ENCODE data around the gene TSPAN7.
A peak's percentile ranks its signal among the peaks of the same experiment; 100 is the strongest.

TSPAN7 gene

DNA sequence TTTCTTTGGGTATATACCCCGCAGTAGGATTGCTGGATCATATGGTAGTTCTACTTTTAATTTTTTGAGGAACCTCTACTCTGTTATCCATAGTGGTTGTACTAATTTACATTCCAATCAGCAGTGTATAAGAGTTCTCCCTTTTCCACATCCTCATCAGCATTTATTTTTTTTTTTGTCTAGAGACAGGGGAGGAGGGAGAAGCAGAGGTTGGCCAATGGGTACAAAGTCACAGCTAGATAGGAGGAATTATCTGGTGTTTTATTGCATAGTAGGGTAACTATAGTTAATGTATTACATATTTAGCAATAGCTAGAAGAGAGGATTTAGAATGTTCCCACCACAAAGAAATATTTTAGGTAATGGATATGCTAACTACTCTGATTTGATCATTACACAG is 107.4 kb downstream of the TSPAN7 start:
- Mint-ChIP-seq H3K9me3 (no peaks in the 10 kb centered on the region), H3K4me1 (peaks cover 3% of the 10 kb centered on the region), H3K27ac (no peak overlapping the region), H3K27me3 (no peaks in the 10 kb centered on the region), H3K36me3 (no peaks in the 10 kb centered on the region), H3K4me3 (no peak overlapping the region)
- CTCF ChIA-PET, result no interaction called here
- no peak for DNase-seq

DNA sequence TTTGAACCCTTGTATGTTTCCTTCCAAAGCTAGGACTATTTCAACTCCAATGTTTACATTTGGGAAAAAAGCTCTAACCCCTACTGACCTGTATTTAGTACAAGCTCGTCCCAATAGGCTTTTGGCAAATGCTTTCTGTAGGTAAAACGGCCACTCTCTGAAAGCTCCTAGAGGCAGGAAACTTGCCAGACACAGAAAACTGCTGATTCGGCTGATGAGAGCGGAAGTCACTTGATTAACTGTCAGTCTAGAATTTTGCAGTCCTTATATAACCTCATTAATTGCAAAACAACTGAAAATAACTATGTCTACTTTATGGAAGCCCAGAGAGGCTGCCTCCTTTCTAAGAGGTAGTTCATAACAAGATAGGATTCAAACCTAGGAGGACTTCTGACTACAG is 108.1 kb downstream of the TSPAN7 start:
- CTCF ChIA-PET, result interaction anchor here (0.7 kb wide), 1 partner anchor 455 kb away, joined by 3 read pairs; no protein-coding TSS in a partner anchor
- DNase-seq, result no peak

DNA sequence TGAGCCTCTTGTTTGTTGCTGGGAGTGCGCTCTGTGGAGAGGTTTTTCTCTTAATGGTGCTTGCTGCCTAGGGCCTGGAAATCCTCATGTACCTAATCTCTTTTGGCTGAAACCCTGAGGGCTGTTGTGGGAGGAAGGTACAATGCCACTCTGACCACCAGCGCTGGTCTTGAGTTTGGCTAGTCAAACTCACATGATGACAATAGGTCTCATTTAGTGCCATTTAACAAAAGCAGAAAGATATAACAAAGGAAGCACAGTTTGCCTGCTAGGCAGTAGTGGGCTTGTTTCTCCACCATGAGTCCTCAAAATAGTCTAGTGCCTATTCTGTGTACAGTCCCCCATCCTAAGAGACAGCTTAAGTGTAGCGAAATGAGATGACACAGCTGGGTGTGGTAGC is 111.3 kb downstream of the TSPAN7 start:
- no peaks in the 10 kb centered on the region for H3K27me3 Mint-ChIP-seq
- CTCF ChIA-PET, result no interaction called here
- no peak overlapping the region for H3K27ac Mint-ChIP-seq
- peaks cover 3% of the 10 kb centered on the region for H3K4me1 Mint-ChIP-seq
- H3K36me3 Mint-ChIP-seq, result no peaks in the 10 kb centered on the region
- DNase-seq, result no peak
- H3K4me3 Mint-ChIP-seq, result no peak overlapping the region
- H3K9me3 Mint-ChIP-seq, result no peaks in the 10 kb centered on the region

More for the DNA sequence above, 108.1 kb downstream of the TSPAN7 start:
- Mint-ChIP-seq H3K27ac (no peak overlapping the region), H3K4me3 (no peak overlapping the region), H3K9me3 (no peaks in the 10 kb centered on the region), H3K27me3 (no peaks in the 10 kb centered on the region), H3K4me1 (peaks cover 3% of the 10 kb centered on the region), H3K36me3 (no peaks in the 10 kb centered on the region)

DNA sequence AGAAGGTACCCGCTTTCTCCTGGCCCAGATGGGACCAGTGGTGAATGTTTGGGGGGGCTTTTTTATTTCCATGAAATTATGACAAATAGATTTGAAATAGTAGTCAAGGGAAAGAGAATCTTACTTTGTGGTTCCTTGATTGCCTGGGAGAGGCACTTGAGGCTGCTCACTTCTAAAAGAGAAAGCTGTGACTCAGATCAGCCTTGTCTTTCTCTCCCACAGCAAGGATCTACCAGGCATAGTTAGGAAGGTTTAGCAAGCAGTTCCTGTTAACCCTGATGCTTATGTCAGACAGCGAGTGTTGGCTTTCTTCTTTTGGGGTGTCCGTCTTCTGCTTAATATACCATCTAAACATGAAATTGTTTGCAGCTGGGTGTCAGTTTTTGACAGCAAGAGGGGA is 114.5 kb downstream of the TSPAN7 start:
- no peak for DNase-seq
- H3K27ac Mint-ChIP-seq, result no peak overlapping the region
- CTCF ChIA-PET, result no interaction called here
- no peaks in the 10 kb centered on the region for H3K9me3 Mint-ChIP-seq
- H3K4me3 Mint-ChIP-seq, result no peak overlapping the region
- no peaks in the 10 kb centered on the region for H3K36me3 Mint-ChIP-seq
- no peaks in the 10 kb centered on the region for H3K4me1 Mint-ChIP-seq
- H3K27me3 Mint-ChIP-seq, result peaks cover 7% of the 10 kb centered on the region

DNA sequence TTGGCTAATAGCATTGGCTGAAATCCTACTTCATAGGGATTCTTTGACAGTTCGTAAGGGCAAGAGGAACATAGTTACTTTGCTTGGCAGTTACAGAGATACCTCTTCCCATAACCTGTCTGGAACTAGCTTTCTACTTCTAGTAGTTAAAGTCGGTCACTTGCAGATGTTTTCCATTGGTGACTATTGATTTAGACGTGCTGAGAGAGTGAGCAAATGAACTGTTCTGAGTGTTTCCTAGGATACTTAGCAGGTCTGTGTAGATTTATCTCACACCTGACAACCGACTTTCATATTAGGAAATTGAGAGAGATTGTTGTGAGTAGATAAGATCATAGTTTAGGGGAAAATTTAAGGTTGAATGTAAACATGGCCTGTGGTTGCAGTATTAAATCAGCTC is 116.8 kb downstream of the TSPAN7 start:
- no peaks in the 10 kb centered on the region for H3K9me3 Mint-ChIP-seq
- H3K4me1 Mint-ChIP-seq, result no peaks in the 10 kb centered on the region
- no peak overlapping the region for H3K4me3 Mint-ChIP-seq
- peaks cover 7% of the 10 kb centered on the region for H3K27me3 Mint-ChIP-seq
- CTCF ChIA-PET, result interaction anchor here (0.6 kb wide), 1 partner anchor 10 kb away, joined by 3 read pairs; no protein-coding TSS in a partner anchor
- no peak for DNase-seq
- no peaks in the 10 kb centered on the region for H3K36me3 Mint-ChIP-seq
- H3K27ac Mint-ChIP-seq, result no peak overlapping the region

DNA sequence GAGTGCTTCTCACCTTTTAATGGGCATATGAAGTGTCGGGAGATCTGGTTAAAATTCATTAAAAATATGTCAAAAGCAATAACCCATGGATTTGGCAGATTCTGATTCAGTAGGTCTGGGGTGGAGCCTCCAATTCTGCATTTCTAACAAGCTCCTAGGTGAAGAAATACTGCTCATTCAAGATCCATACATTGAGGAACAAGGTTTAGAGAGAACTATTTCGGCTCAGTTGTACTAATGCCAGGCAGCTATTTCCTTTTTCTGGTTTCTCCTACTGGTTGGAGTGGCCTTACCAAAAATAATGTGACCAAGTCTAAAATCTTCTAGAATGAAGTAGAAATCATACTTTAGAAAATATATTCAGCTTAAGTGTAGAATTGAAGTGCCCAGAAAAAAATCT is 117.5 kb downstream of the TSPAN7 start:
- no peaks in the 10 kb centered on the region for H3K4me1 Mint-ChIP-seq
- CTCF ChIA-PET, result interaction anchor here (0.6 kb wide), 1 partner anchor 11 kb away, joined by 3 read pairs; no protein-coding TSS in a partner anchor
- no peak for DNase-seq
- no peak overlapping the region for H3K4me3 Mint-ChIP-seq
- H3K27me3 Mint-ChIP-seq, result peaks cover 7% of the 10 kb centered on the region
- no peaks in the 10 kb centered on the region for H3K9me3 Mint-ChIP-seq
- no peak overlapping the region for H3K27ac Mint-ChIP-seq
- H3K36me3 Mint-ChIP-seq, result no peaks in the 10 kb centered on the region

DNA sequence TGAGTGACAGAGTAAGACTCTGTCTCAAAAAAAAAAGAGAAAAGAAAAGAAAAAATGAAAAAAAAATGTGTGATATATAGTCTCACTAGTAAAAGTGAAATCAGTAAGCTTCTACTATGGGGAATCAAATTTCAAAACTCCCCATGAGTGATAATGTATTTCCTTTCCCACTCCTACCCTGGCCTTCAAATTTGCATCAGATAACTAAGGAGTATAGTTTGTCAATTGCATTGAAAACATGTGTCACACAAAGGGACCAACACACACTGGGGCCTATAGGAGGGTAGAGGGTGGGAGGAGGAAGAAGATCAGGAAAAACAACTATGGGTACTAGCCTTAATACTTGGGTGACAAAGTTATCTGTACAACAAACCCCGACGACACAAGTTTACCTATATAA is 118.4 kb downstream of the TSPAN7 start:
- Mint-ChIP-seq H3K9me3 (no peaks in the 10 kb centered on the region), H3K27me3 (peaks cover 7% of the 10 kb centered on the region), H3K27ac (no peak overlapping the region), H3K4me1 (no peaks in the 10 kb centered on the region), H3K4me3 (no peak overlapping the region), H3K36me3 (no peaks in the 10 kb centered on the region)
- no peak for DNase-seq
- CTCF ChIA-PET, result no interaction called here

DNA sequence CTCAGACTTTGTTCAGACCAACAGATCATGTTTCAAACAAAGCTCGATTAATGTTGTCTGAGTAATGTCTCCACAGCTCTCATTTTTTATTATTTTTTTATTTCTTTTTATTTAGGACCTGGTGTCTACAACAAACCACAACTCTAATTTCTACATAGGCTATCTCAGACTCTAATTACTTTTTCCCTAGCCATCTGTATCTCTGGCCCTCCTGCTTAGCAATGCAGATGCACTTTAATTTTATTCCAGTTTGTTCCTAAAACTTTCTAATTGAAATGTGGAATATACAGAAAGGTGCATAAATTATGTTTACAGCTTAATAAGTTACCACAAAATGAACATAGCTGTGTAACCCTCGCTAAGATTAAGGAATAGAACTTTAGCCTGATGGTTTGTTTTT is 120.8 kb downstream of the TSPAN7 start:
- Mint-ChIP-seq H3K27me3 (peaks cover 7% of the 10 kb centered on the region), H3K27ac (no peak overlapping the region), H3K4me3 (no peak overlapping the region), H3K9me3 (no peaks in the 10 kb centered on the region), H3K36me3 (no peaks in the 10 kb centered on the region), H3K4me1 (no peaks in the 10 kb centered on the region)
- CTCF ChIA-PET, result no interaction called here
- no peak for DNase-seq

DNA sequence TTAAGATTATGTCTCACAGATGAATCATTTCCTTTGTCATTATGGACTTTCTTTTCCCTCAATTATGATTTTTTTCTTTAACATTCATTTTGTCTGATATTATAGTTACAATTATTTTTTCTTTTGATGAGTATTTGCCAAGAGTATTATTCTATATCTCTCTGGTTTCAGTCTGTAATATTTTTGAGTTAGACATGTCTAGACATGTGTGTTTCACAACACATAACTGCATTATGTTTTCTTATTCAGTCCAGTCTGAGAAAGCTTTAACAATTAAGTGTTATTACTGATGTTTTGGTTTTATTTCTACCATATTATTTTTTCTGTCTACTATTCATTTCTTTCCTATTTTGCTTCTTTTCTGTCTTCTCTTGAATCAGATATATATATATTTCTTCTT is 131.6 kb downstream of the TSPAN7 start:
- CTCF ChIA-PET, result no interaction called here
- H3K4me1 Mint-ChIP-seq, result no peaks in the 10 kb centered on the region

DNA sequence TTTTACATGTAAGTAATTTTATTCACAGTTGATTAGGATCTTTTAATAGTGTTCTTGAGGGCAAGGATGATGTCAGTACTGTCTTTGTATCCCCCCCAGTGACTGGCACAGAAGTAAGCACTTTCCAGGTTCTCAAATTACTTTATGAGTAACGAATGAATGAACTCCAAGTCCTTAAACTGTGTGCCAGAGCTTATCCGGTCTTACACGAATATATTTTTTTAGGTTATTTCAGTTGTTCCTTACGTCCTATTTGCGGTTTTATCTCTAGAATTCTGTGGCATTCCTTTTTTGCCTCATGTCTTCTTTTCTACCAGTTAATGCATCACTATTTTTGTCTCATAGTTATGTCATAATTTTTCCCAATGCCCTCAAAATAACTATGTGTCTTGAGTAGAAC is 133.1 kb downstream of the TSPAN7 start:
- DNase-seq, result no peak
- CTCF ChIA-PET, result no interaction called here
- Mint-ChIP-seq H3K4me3 (no peak overlapping the region), H3K27ac (no peak overlapping the region), H3K4me1 (no peaks in the 10 kb centered on the region), H3K9me3 (no peaks in the 10 kb centered on the region), H3K27me3 (no peaks in the 10 kb centered on the region), H3K36me3 (no peaks in the 10 kb centered on the region)

More for the DNA sequence above, 131.6 kb downstream of the TSPAN7 start:
- Mint-ChIP-seq H3K36me3 (no peaks in the 10 kb centered on the region), H3K9me3 (no peaks in the 10 kb centered on the region), H3K4me3 (no peak overlapping the region), H3K27me3 (no peaks in the 10 kb centered on the region), H3K27ac (no peak overlapping the region)
- no peak for DNase-seq

DNA sequence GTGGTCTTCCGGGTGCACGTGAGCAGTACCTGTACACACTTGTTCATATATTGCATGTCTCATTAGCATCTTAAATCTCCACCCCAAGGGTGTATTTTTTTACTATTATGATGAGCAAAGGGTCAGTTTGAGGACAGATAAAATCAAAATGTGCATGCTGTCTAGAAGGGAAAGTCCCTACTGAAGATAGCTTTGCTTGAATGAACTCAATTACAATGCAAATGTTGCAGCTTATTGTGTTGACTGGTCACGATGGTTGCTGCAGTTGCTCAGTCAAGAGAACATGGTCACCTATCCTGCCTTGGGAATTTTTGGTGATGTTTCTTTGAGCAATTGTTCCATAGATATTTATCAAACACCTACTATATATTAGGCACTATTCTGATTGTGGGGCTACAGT is 136.1 kb downstream of the TSPAN7 start:
- CTCF ChIA-PET, result no interaction called here
- H3K9me3 Mint-ChIP-seq, result no peaks in the 10 kb centered on the region
- DNase-seq, result no peak
- H3K27ac Mint-ChIP-seq, result no peak overlapping the region
- peaks cover 7% of the 10 kb centered on the region for H3K4me1 Mint-ChIP-seq
- no peaks in the 10 kb centered on the region for H3K36me3 Mint-ChIP-seq
- H3K4me3 Mint-ChIP-seq, result no peak overlapping the region
- no peaks in the 10 kb centered on the region for H3K27me3 Mint-ChIP-seq

DNA sequence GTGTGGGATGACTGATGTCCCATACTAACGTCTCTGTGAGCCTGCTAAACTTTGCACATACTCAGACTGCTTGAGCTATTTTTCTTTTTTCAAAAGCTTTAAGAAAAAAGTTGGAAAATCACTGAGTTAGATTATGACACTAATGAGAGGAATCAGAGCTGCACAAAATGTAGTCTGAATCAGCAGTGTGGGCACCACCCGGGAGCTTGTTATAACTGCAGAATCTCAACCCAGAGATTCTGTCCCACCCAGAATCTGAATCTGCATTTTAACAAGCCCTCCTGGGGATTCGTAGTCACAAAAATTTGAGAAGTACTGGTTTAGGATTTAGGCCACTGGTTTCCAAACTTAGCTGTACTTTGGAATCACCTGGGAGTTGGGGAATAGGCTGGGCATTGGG is 137.8 kb downstream of the TSPAN7 start:
- Mint-ChIP-seq H3K4me1 (peaks cover 12% of the 10 kb centered on the region), H3K9me3 (no peaks in the 10 kb centered on the region), H3K27ac (no peak overlapping the region), H3K36me3 (no peaks in the 10 kb centered on the region), H3K27me3 (no peaks in the 10 kb centered on the region), H3K4me3 (no peak overlapping the region)
- CTCF ChIA-PET, result no interaction called here
- no peak for DNase-seq

DNA sequence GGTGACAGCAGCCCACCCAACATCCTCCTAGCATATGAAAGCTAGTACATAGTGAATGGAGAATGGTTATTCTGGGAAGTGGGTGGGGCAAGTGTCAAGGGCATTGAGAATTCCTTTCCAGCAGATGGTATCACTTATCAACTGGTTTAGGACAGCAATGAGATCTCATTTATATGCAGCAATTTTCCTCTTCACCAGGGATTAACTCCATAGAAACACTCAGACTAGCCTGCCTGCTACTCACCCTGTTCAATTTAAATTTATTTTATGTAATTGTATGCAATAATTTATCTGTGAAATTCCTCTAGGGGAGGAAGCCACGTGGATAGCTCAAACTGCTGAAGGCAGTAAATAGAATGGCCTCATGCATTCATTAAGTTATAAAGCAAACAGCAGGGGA is 138.4 kb downstream of the TSPAN7 start:
- Mint-ChIP-seq H3K4me3 (no peak overlapping the region), H3K27ac (no peak overlapping the region), H3K4me1 (peaks cover 18% of the 10 kb centered on the region), H3K36me3 (no peaks in the 10 kb centered on the region), H3K9me3 (no peaks in the 10 kb centered on the region), H3K27me3 (no peaks in the 10 kb centered on the region)
- no peak for DNase-seq
- CTCF ChIA-PET, result no interaction called here

DNA sequence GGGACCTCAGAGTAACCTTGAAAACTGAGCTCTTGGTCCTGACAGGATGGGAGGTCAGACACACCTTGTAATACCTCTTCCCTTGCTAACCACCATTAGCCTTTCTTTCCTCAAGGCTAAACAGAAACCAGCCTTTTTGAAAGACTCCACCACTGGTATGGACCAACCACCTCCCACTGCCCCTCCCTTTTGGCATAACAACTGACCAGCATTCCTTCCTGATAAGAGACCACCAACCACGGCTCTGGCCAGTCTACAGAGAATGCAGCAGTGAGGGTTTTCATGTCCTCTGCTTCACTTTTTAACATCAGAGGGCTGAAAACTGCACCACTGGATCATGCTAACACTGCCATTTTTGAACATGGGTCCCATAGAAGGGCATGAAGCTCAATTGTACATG is 139.7 kb downstream of the TSPAN7 start:
- no peak for DNase-seq
- CTCF ChIA-PET, result no interaction called here
- peaks cover 20% of the 10 kb centered on the region for H3K4me1 Mint-ChIP-seq
- no peaks in the 10 kb centered on the region for H3K36me3 Mint-ChIP-seq
- H3K4me3 Mint-ChIP-seq, result no peak overlapping the region
- H3K9me3 Mint-ChIP-seq, result no peaks in the 10 kb centered on the region
- H3K27ac Mint-ChIP-seq, result no peak overlapping the region
- no peaks in the 10 kb centered on the region for H3K27me3 Mint-ChIP-seq

DNA sequence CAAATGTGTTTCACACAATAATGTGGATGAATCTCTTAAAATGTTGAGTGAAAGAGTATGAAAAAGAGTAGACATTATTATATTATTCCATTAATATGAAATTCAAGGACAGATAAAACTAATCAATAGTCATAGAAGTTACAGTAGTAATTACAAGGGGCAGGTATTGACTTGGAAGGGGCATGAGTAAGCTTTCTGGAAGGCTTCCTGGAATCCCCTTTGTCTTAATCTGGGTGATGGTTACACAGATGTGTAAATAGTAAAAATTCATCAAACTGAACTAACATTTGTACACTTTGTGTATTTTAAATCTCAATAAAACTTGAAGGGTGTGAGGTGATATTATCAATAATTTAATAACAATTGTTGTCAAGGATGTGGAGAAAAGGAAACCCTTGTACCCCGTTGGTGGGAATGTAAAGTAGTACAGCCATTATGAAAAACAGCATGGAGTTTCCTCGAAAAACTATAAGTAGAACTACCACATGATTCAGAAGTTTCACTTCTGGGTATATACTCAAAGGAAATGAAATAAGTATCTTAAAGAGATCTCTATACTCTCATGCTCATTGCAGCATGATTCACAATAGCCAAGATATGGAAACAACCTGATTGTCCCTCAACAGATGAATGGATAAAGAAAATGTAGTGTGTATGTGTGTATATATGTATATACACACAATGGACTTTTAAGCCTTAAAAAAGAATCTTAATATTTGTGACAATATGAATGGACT is 143.0 kb downstream of the TSPAN7 start:
- Mint-ChIP-seq H3K4me3 (no peak overlapping the region), H3K27ac (peak overlapping the region; percentile 46), H3K9me3 (no peaks in the 10 kb centered on the region), H3K27me3 (no peaks in the 10 kb centered on the region), H3K4me1 (peaks cover 20% of the 10 kb centered on the region), H3K36me3 (no peaks in the 10 kb centered on the region)
- DNase-seq, result no peak
- CTCF ChIA-PET, result no interaction called here

All from activated naive CD4-positive, alpha-beta T cell treated with anti-CD3 and anti-CD28 coated beads, Interleukin-2, amount 10 ng/mL, durations not matched to agents 7 days and 5 days (primary cell).